AG10803 (cell line): ENCODE results near the gene VARS1.

Experiments
- DNase-seq: peaks from one replicate; pipeline ENCODE4 v3.0.0; 2010; ENCODE audit warnings: low read depth
- H3K4me3 ChIP-seq: 2 replicates; pipeline ENCODE4 v1.5.1; 2011; ENCODE audit warnings: mild to moderate bottlenecking, low read length, control low read depth
- CTCF ChIP-seq: conservative IDR thresholded peaks from 2 replicates; pipeline ENCODE4 v1.5.1; 2011; ENCODE audit warnings: mild to moderate bottlenecking, low read length, control low read depth, inconsistent platforms

VARS1 gene

GRCh38 chr6:31775633-31776484, 19.7 kb downstream of the VARS1 start:
- TF ChIP-seq CTCF: no peak
- no peak overlapping the region for H3K4me3 ChIP-seq
- no peak for DNase-seq

- TF ChIP-seq CTCF: no peak
- no peak for DNase-seq
- no peak overlapping the region for H3K4me3 ChIP-seq
Observed at GRCh38 chr6:31775184-31775583, 20.4 kb downstream of the VARS1 start.

GRCh38 chr6:31771992-31772358, 23.6 kb downstream of the VARS1 start:
- DNase-seq: no peak
- H3K4me3 ChIP-seq: no peak overlapping the region
- TF ChIP-seq CTCF: no peak

- TF ChIP-seq CTCF: no peak
- DNase-seq: no peak
- no peak overlapping the region for H3K4me3 ChIP-seq
Observed at GRCh38 chr6:31770860-31771259, 24.7 kb downstream of the VARS1 start.

GRCh38 chr6:31769684-31770371, 25.7 kb downstream of the VARS1 start:
- peak; percentile 82 for TF ChIP-seq CTCF
- peak; percentile 50 for DNase-seq
- no peak overlapping the region for H3K4me3 ChIP-seq

- DNase-seq: no peak
- H3K4me3 ChIP-seq: no peak overlapping the region
- TF ChIP-seq CTCF: no peak
Observed at GRCh38 chr6:31768363-31769257, 26.9 kb downstream of the VARS1 start.
